Gastroesophageal sphincter (tissue), 3 donors: ENCODE results near the gene SAMD1.

Source experiments
- EP300 ChIP-seq: sonication (generic); formaldehyde crosslinking; IDR thresholded peaks from one replicate; pipeline ENCODE4 v1.6.1; 2017; ENCODE audit warnings: antibody characterized with exemption, mild to moderate bottlenecking
- POLR2A ChIP-seq, 2 donors: fragments of 450-650 bp; IDR thresholded peaks; one replicate each; pipeline ENCODE4 v1.6.1; 2017; ENCODE audit warnings: antibody characterized with exemption in 2 of 2, mild to moderate bottlenecking in 2 of 2, moderate library complexity in 1 of 2
- TF ChIP-seq, protein P1 (sequence below), 4 experiments: fragments of 200-600 bp in 2 of 4; fragments of 450-650 bp in 2 of 4; sonication (generic) in 1 of 4; IDR thresholded peaks; one replicate each; pipeline ENCODE4 v1.5.1; 2017 to 2019; ENCODE audit warnings: antibody characterized with exemption in 4 of 4, mild to moderate bottlenecking in 2 of 4, moderate library complexity in 2 of 4

DNA sequence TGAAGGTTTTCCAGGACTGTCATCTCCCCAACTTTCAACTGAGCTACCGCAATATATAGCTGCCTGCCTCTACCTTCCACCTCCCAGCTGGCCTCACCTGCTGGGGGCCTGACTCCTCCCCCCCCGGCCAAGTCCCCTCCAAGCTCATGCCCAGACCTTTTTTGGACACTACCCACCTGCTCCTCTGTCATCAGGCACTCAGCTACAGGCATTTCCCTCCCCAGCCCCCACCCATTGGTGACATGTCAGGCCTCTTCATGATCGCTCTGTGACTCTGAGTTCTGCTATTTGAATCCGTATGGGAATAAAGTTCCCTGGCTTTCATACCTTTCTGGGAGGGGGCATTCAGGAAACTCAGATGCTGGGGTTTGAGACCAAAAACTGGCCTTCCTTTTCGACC is 25.2 kb upstream of the SAMD1 start:
- TF ChIP-seq EP300 (no peak), POLR2A (IDR thresholded peaks at IDR 0.05) (no peak)
- TF ChIP-seq, protein P1, sequence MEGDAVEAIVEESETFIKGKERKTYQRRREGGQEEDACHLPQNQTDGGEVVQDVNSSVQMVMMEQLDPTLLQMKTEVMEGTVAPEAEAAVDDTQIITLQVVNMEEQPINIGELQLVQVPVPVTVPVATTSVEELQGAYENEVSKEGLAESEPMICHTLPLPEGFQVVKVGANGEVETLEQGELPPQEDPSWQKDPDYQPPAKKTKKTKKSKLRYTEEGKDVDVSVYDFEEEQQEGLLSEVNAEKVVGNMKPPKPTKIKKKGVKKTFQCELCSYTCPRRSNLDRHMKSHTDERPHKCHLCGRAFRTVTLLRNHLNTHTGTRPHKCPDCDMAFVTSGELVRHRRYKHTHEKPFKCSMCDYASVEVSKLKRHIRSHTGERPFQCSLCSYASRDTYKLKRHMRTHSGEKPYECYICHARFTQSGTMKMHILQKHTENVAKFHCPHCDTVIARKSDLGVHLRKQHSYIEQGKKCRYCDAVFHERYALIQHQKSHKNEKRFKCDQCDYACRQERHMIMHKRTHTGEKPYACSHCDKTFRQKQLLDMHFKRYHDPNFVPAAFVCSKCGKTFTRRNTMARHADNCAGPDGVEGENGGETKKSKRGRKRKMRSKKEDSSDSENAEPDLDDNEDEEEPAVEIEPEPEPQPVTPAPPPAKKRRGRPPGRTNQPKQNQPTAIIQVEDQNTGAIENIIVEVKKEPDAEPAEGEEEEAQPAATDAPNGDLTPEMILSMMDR (IDR thresholded peaks at IDR 0.05) = no peak
